Measurements from ENCODE around the gene SLFN14.
"Not testable (repeated sequence)": the region's sequence is repeated elsewhere in the genome, so short reads cannot be mapped to it uniquely, and the experiment has no call there.

Gene SLFN14

DNA sequence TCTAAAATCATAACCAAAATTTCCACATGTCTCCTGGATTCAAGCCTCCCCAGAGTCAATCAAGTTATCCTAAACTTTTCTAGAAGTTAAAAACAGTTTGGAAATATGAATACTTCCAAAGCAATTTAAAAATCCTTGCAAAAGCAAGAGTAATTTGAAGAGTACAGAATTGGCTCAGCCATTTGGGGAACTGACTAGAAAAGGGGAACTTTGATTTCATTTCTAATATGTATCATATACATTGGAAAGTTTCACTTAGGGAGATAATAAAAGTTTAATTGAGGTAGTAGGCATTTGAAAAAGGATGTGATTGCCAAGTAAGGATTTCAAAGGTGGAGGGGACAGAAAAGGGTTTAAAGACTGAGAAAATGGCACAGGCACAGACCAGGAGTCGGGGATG lies 14.1 kb downstream of the SLFN14 start:
- Mint-ChIP-seq H3K36me3 (no peaks in the 10 kb centered on the region), H3K27ac (no peak overlapping the region), H3K4me3 (peak overlapping the region; percentile 9 to 23), H3K9me3 (no peaks in the 10 kb centered on the region), H3K27me3 (no peaks in the 10 kb centered on the region), H3K4me1 (peaks cover 19 to 27% of the 10 kb centered on the region in 2 donors)
- no peak for DNase-seq
- ATAC-seq (replicated peaks), result peak; percentile 84 to 94

DNA sequence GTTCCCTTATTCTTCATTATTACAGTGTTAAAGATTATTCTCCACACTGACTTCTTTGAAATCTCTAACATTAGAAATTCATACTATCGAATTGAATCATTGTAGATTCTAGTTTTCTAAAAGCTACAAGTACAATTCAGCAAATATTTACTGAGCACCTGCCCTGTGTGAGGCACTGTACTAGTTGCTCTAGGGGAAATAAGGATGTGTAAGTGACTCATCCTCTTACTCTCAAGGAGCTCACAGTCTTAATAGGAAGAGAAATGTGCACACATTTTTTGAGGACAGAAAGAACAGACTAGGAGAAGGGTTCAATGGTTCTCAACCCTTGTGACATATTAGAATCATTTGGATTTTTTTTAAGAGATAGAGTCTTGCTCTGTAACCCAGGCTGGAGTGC lies 15.5 kb downstream of the SLFN14 start:
- no peaks in the 10 kb centered on the region for H3K36me3 Mint-ChIP-seq
- no peak overlapping the region for H3K4me3 Mint-ChIP-seq
- no peaks in the 10 kb centered on the region for H3K9me3 Mint-ChIP-seq
- no peaks in the 10 kb centered on the region for H3K27me3 Mint-ChIP-seq
- ATAC-seq (replicated peaks) (no peak), DNase-seq (no peak)
- no peak overlapping the region for H3K27ac Mint-ChIP-seq
- H3K4me1 Mint-ChIP-seq, result peaks cover 25 to 36% of the 10 kb centered on the region in 2 donors

DNA sequence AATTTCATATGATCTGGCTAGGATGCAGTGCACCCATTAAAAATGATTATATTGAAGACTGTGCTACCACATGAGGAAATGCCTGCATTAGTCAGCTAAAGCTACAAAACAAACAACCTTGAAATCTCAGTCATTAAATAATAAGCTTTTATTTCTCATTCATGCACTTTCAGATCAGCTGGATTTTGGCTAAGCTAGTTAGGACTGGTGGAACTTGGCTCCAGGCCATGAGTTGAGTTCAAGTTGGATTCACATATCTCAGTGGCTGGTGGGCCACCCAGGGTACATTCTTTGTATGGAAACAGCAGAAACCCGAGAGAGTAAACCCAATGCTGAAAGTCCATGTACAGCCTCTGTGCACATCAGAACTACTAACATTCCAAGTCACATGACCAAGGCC lies 16.8 kb downstream of the SLFN14 start:
- no peak for DNase-seq
- Mint-ChIP-seq H3K36me3 (no peaks in the 10 kb centered on the region), H3K27ac (no peak overlapping the region), H3K27me3 (no peaks in the 10 kb centered on the region), H3K4me3 (no peak overlapping the region), H3K9me3 (no peaks in the 10 kb centered on the region), H3K4me1 (peaks cover 30 to 49% of the 10 kb centered on the region in 2 donors)
- no peak for ATAC-seq (replicated peaks)

DNA sequence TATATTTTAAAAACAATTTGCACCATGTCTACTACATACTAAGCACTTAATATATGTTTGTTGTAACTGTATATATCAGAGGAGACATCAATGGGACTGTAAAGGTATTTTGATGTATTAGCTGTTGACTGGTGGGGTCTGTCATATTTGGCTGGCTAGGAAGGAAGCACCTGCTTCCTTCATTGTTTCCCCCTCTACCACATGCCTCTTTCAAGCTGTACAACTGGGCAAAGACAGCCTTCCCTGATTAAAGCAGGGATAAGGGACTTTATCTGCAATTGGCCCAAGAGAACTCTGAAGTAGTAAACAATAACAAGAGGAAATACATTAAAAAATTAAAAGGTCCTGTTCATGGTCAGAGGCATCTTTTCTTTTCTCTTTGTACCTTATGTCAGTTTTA lies 17.6 kb downstream of the SLFN14 start:
- DNase-seq (no peak), ATAC-seq (replicated peaks) (no peak)
- no peaks in the 10 kb centered on the region for H3K36me3 Mint-ChIP-seq
- no peak overlapping the region for H3K4me3 Mint-ChIP-seq
- H3K4me1 Mint-ChIP-seq, result peaks cover 31 to 56% of the 10 kb centered on the region in 2 donors
- H3K27me3 Mint-ChIP-seq, result no peaks in the 10 kb centered on the region
- no peak overlapping the region for H3K27ac Mint-ChIP-seq
- no peaks in the 10 kb centered on the region for H3K9me3 Mint-ChIP-seq

DNA sequence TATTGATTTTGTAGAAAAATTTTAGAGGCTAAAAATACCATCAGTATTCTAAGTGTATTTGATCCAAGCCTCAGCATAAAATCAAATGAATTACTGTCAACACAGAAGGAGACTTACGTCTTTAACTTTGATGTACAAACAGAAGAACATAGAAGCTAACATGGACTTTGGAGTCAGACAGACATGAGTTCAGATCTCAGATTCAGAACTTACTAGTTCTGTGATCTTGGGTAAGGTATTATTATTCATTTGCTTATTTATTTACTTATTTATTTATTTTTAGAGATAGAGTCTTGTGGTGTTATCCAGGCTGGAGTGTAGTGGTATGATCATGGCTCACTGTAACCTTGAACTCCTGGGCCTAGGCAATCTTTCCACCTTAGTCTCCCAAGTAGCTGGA lies 19.2 kb downstream of the SLFN14 start:
- Mint-ChIP-seq H3K36me3 (no peaks in the 10 kb centered on the region), H3K9me3 (no peaks in the 10 kb centered on the region), H3K4me3 (peak overlapping the region; percentile 80 to 86), H3K27me3 (no peaks in the 10 kb centered on the region), H3K27ac (peak overlapping the region; percentile 59), H3K4me1 (peaks cover 35 to 64% of the 10 kb centered on the region in 2 donors)
- DNase-seq (no peak), ATAC-seq (replicated peaks) (no peak)

DNA sequence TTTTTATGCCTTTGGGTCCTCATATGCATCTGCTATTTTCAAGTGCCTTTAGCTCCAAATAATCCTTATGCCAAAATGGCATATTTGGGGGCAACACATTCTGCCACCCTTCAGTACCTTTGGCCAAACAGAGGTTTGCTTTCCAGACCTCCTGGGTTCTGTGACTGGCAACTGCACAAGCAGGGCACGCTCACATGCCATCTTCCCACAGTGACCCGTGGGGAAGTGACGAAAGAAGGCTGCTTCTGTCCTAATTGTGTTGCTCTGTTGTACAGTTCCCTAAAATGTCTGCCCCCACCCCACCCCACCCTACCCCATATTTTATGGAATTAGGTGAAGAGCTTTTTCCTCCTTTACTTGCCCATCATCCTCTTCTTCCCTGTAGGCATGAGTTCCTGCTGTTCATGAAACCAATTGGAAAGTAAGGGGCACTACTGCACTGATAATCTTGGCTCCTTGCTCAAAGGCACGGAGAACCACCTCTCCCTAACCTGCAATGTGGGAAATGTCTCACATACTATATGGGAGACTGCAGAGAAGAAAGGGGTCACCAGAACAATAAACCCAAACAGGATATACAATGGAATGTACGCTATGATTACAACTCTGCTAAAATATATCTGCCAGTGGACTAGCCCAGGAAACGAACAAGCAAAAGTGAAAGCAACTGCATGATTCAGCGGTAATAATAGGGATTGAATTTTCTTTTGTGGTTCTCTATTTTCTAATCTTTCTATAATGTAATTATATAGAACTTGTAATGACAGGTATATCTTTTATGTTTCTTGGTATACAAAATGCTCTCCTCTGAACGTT lies 19.8 kb downstream of the SLFN14 start:
- H3K4me1 Mint-ChIP-seq, result peaks cover 30 to 58% of the 10 kb centered on the region in 2 donors
- no peaks in the 10 kb centered on the region for H3K9me3 Mint-ChIP-seq
- peak overlapping the region; percentile 95 for H3K27ac Mint-ChIP-seq
- H3K4me3 Mint-ChIP-seq, result peak overlapping the region; percentile 80 to 86
- no peaks in the 10 kb centered on the region for H3K27me3 Mint-ChIP-seq
- ATAC-seq (replicated peaks) (peak; percentile 81), DNase-seq (peak; percentile 47)
- no peaks in the 10 kb centered on the region for H3K36me3 Mint-ChIP-seq

DNA sequence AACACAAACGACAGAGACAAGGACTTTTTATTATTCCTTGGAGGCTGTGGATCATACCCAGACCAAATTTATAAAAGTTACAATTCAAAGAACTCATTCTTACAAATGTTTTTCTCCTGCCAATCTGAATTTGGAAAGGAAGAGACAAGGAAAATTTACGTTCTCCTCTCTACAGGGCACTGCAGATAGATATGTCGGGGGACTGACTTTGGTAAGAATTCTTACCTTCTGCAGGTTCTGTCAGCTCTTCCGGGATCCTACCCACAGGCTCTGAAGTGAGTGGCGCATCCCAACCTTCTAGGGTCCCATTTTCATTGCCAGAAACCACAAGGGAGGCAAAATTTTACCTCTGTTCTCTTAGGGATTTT lies 21.0 kb downstream of the SLFN14 start:
- DNase-seq (no peak), ATAC-seq (replicated peaks) (no peak)
- Mint-ChIP-seq H3K4me1 (peaks cover 27 to 58% of the 10 kb centered on the region in 2 donors), H3K9me3 (no peaks in the 10 kb centered on the region), H3K27ac (peak overlapping the region; percentile 42), H3K36me3 (no peaks in the 10 kb centered on the region), H3K27me3 (no peaks in the 10 kb centered on the region), H3K4me3 (peak overlapping the region; percentile 47 to 68)

DNA sequence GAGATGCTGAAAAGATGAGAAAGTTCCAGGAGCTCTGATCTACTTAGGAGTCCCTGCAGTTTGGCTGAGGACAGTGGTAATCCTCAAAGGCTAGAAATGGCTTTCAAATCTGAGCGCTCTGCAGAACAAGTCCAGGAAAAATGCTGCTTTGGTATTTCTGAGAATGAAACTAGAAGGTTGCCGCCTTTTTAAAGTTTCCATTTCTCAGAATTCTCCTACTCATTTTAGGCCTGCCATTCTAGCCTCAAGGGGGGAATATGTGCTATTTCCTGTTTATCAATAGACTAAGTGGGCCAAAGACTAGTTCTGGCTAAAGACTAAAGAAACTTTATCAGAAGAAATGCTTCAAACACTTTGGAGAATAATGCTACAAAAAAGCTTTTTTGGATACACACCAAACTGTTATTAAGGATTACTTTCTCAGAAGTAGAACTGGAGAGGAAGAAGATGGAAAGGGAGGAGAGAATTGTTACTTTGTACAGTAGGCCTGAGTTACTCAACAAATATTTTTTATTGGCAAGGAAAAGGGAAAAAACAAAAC lies 22.9 kb downstream of the SLFN14 start, which contains the start of gene SLFN12L:
SLFN12L (minus strand) TSS at position 78 of the 541 bp plus-strand sequence. CDS start 15,314 bp downstream, outside the sequence.
- no peak for DNase-seq
- Mint-ChIP-seq H3K9me3 (no peaks in the 10 kb centered on the region), H3K27ac (peak within 1 kb of the TSS; percentile 82), H3K36me3 (no peaks in the 10 kb centered on the region), H3K4me1 (peaks cover 25 to 54% of the 10 kb centered on the region in 2 donors), H3K4me3 (peak within 1 kb of the TSS; percentile 66 to 73), H3K27me3 (no peaks in the 10 kb centered on the region)
- ATAC-seq (replicated peaks), result peak; percentile 71

DNA sequence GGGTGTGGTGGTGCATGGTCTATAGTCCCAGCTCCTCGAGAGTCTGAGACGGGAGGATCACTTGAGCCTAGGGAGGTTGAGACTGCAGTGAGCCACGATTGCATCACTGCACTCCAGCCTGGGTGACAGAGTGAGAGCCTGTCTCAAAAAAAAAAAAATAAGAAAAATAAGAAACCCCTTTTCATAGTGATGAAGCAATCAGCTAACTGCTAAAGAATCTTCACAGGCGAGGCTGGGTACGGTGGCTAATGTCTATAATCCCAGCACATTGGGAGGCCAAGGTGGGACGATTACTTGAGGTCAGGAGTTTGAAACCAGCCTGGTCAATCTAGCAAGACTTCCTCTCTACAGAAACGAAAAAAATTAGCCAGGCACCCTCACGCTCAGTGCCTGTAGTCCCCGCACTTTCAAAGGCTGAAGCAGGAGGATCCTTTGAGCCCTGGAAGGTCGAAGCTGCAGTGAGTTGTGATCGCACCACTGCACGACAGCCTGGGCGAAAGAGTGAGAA lies 23.9 kb downstream of the SLFN14 start:
- ATAC-seq (replicated peaks) (no peak), DNase-seq (no peak)
- H3K4me3 Mint-ChIP-seq, result peak overlapping the region; percentile 66 to 73
- H3K27ac Mint-ChIP-seq, result no peak overlapping the region
- H3K27me3 Mint-ChIP-seq, result no peaks in the 10 kb centered on the region
- no peaks in the 10 kb centered on the region for H3K36me3 Mint-ChIP-seq
- no peaks in the 10 kb centered on the region for H3K9me3 Mint-ChIP-seq
- H3K4me1 Mint-ChIP-seq, result peaks cover 25 to 50% of the 10 kb centered on the region in 2 donors

DNA sequence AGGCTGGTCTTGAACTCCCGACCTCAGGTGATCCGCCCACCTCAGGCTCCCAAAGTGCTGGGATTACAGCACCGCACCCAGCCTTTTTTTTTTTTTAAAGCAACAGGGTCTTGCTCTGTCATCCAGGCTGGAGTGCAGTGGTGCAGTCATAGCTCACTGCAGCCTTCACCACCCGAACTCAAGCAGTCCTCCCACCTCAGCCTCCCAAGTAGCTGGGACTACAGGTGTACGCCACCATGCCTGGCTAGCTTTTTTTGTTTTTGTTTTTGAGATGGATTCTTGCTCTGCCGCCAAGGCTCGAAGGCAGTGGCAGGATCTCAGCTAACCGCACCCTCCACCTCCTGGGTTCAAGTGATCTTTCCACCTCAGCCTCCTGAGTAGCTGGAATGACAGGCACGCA lies 25.2 kb downstream of the SLFN14 start:
- not testable (repeated sequence) for H3K4me3 Mint-ChIP-seq
- H3K4me1 Mint-ChIP-seq, result peaks cover 20 to 48% of the 10 kb centered on the region in 2 donors

DNA sequence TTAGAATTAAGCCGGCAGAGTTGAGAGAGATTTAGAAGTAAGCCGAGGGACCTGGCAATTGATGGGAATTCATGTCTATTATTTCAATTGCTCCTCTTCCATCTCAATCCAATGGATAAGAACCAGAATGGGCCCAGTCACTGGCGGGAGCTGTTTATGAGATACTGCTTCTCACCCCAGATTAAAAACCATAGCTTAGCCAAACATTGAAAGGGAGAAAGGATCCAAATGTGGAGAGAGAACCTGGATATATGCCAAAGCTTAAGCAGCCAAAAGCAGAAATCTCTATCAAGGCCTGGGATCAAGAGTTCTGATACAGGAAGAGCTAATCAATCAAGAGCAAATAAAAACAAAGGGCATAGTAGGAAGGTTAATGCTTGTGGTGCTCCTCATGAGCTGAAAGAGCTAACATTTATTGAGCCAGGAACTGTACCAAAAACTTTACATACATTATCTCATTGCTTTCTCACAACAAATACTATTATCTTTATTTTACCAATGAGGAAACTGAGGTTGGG lies 26.0 kb downstream of the SLFN14 start:
- Mint-ChIP-seq H3K27me3 (no peaks in the 10 kb centered on the region), H3K4me3 (no peak overlapping the region), H3K36me3 (no peaks in the 10 kb centered on the region), H3K9me3 (no peaks in the 10 kb centered on the region), H3K4me1 (peaks cover 17 to 40% of the 10 kb centered on the region in 2 donors), H3K27ac (no peak overlapping the region)
- ATAC-seq (replicated peaks) (no peak), DNase-seq (no peak)

More for the DNA sequence above, 25.2 kb downstream of the SLFN14 start:
- not testable (repeated sequence) for H3K9me3 Mint-ChIP-seq; H3K27ac Mint-ChIP-seq; ATAC-seq (replicated peaks); H3K36me3 Mint-ChIP-seq; DNase-seq; H3K27me3 Mint-ChIP-seq

DNA sequence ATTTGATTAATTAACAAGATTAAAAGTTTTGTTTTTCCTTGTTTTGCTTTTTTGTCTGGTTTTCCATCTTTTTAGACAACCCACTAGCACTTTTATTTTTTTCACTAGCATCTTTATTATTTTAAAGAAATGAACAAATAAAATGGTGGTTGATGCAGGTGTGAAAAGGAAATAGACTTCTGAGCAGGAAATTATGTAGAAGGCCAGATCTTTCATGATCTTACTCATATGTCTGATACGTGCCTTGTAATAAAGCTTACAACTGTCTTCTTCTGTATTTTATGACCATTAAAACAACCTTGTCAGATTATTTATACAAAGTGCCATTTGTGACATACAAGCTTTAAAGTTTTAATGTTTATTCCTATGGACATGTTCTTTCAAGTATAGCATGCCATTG lies 29.5 kb downstream of the SLFN14 start:
- Mint-ChIP-seq H3K4me1 (peaks cover 7 to 18% of the 10 kb centered on the region in 2 donors), H3K36me3 (no peaks in the 10 kb centered on the region), H3K27ac (no peak overlapping the region), H3K27me3 (peaks cover 0 to 7% of the 10 kb centered on the region in 2 donors), H3K4me3 (no peak overlapping the region), H3K9me3 (no peaks in the 10 kb centered on the region)
- DNase-seq (no peak), ATAC-seq (replicated peaks) (no peak)

DNA sequence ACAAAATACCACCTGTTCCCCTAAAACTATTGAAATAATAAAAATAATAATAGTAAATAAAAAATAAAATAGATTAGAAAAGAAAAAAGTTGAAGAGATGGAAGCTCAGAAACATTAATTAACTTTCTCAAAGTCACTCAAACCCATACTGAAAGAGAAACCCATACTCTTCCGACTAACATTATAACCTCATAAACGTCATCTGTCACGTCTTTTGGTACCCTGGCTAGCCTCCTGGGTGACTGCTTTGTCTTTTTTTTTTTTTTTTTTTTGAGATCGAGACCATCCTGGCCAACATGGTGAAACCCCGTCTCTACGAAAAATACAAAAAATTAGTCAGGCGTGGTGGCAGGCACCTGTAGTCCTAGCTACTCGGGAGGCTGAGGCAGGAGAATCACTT lies 30.8 kb downstream of the SLFN14 start:
- Mint-ChIP-seq H3K9me3 (no peaks in the 10 kb centered on the region), H3K27ac (no peak overlapping the region), H3K27me3 (peaks cover 5 to 19% of the 10 kb centered on the region in 2 donors), H3K4me3 (no peak overlapping the region), H3K4me1 (peaks cover 7 to 18% of the 10 kb centered on the region in 2 donors), H3K36me3 (no peaks in the 10 kb centered on the region)
- DNase-seq (no peak), ATAC-seq (replicated peaks) (no peak)

DNA sequence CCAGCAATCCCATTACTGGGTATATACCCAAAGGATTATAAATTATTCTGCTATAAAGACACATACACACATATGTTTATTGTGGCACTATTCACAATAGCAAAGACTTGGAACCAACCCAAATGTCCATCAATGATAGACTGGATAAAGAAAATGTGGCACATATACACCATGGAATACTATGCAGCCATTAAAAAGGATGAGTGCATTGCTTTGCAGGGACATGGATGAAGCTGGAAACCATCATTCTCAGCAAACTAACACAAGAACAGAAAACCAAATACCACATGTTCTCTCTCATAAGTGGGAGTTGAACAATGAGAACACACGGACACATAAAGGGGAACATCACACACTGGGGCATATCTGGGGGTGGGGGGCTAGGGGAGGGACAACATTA lies 31.3 kb downstream of the SLFN14 start:
- H3K27ac Mint-ChIP-seq; ATAC-seq (replicated peaks); DNase-seq; H3K9me3 Mint-ChIP-seq; H3K36me3 Mint-ChIP-seq; H3K4me3 Mint-ChIP-seq: not testable (repeated sequence)
- peaks cover 7 to 21% of the 10 kb centered on the region in 2 donors for H3K27me3 Mint-ChIP-seq
- peaks cover 7 to 18% of the 10 kb centered on the region in 2 donors for H3K4me1 Mint-ChIP-seq

DNA sequence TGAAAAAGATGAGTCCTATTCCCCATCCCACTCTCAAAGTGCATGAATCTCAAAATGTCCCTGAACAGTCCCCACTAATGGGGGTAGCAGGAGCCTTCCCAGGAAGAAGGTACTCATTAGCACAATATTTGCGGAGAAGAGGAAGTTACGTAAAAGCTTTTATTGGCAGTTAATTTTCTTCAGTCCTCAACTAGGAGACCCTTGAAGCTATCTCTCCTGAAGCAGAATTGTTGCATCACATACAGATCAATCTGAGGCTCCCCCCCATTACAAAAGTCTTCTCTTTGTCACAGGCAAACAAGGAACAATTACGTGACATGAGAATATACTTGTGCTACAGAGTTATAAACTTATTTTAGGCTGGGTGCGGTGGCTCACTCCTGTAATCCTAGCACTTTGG lies 37.3 kb downstream of the SLFN14 start:
- no peaks in the 10 kb centered on the region for H3K9me3 Mint-ChIP-seq
- ATAC-seq (replicated peaks) (no peak), DNase-seq (no peak)
- peaks cover 7 to 27% of the 10 kb centered on the region in 2 donors for H3K27me3 Mint-ChIP-seq
- peaks cover 6 to 8% of the 10 kb centered on the region in 2 donors for H3K4me1 Mint-ChIP-seq
- no peak overlapping the region for H3K27ac Mint-ChIP-seq
- no peak overlapping the region for H3K4me3 Mint-ChIP-seq
- no peaks in the 10 kb centered on the region for H3K36me3 Mint-ChIP-seq
